ENCODE measurements around the gene RAN.
"Not testable (repeated sequence)": the region's sequence is repeated elsewhere in the genome, so short reads cannot be mapped to it uniquely, and the experiment has no call there.

The RAN gene

DNA sequence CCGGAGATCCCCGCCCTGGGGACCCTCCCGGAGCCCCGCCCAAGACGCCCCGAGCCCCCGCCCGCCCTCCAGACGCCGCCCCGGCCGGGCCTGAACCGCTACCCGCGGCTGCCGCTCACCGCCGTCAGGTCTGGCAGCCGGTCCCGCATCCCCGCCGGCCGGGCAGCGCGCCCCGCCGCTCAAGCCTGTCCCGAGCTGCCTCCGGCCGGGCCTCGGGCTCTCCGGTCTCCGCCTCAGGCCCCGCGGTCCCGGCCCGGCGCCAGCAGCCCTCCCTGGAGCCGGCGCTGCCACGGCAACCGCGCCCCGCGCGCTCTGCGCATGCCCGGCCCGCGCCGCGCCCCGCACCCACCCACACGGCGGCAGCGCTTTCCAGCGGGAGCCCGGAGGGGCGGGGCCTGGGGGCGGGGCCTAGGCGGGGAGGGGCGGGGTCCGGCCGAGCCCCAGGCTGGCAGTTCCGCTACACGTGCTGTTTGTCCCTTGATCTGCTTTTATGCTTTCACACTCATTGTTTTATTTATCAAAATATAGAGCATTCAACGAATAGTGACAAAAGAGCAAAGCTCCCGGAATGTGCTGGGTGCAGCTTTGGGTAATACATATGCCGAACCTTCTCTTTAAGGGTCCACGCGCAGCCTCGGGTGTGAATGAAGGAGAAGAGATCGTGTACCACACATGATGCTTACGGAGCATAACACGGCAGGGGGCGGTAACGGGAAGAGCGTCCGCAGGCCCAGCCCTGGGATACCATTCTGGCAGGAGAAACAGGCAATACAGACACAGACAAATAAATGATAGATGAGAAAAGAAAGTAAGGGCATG lies 32.7 kb upstream of the RAN start, which contains the start of gene STX2:
TSS of gene STX2 (minus strand) at position 300 of the 819 bp plus-strand sequence. CDS start at position 149, 151 bp downstream.
- DNase-seq (ENCODE audit: low read depth) = peak; percentile 74
- TF ChIP-seq, protein P1, sequence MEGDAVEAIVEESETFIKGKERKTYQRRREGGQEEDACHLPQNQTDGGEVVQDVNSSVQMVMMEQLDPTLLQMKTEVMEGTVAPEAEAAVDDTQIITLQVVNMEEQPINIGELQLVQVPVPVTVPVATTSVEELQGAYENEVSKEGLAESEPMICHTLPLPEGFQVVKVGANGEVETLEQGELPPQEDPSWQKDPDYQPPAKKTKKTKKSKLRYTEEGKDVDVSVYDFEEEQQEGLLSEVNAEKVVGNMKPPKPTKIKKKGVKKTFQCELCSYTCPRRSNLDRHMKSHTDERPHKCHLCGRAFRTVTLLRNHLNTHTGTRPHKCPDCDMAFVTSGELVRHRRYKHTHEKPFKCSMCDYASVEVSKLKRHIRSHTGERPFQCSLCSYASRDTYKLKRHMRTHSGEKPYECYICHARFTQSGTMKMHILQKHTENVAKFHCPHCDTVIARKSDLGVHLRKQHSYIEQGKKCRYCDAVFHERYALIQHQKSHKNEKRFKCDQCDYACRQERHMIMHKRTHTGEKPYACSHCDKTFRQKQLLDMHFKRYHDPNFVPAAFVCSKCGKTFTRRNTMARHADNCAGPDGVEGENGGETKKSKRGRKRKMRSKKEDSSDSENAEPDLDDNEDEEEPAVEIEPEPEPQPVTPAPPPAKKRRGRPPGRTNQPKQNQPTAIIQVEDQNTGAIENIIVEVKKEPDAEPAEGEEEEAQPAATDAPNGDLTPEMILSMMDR (conservative IDR thresholded peaks at IDR 0.05; ENCODE audit: low read length) = peak; percentile 45
- peak within 1 kb of the TSS; percentile 84 for H3K4me3 ChIP-seq (ENCODE audit: low read length)

DNA sequence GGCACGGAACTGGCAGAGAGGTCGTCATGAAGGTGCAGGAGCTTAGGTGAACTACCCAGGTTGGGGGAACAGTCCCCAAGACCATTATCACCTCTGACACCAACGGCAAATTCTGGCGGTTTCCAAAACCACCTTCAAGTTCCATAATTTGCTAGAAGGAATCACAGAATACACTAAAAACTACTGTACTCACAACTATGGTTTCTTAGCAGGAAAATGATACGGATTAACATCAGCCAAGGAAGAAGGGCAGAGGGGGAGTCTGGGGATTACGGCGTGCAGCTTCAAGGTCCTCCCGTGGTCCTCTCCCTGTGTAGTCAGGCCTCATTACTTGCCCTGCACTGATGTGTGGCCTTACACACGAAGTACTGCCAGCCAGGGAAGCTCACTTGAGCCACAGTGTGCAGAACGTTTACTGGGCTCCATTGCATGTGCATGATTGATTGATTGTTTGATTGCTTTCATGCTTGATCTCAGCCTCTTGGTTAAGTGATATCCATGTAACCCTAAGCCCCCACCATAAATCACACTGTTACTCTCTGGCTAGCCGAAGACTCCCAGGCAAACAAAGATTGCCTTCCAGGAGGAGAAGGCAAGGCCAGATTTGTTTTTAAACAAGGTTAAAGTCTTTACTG lies 32.0 kb upstream of the RAN start:
- no peak for DNase-seq (ENCODE audit: low read depth)
- H3K4me3 ChIP-seq (ENCODE audit: low read length) = peak overlapping the region; percentile 58
- TF ChIP-seq, protein P1 (conservative IDR thresholded peaks at IDR 0.05; ENCODE audit: low read length) = no peak

DNA sequence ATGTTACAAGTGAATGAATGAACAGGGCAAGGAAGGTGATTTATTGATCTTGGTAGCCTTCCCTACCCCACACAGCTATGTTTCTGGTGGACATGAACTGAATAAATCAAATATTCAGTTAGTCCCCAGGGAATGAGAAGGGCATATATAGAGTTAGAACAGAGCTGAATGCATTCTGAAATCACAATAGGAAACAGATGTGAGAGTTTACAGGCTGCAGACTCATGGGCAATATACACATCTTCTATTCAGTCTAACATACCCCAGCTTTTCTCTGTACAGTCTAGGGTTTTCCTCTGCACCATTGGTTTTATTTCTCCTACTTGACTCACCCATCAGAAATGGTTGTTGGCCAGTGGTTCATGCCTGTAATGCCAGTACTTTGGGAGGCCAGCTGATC lies 25.5 kb upstream of the RAN start:
- TF ChIP-seq, protein P1 (conservative IDR thresholded peaks at IDR 0.05; ENCODE audit: low read length) = no peak
- DNase-seq (ENCODE audit: low read depth) = peak; percentile 93
- H3K4me3 ChIP-seq (ENCODE audit: low read length) = no peak overlapping the region

DNA sequence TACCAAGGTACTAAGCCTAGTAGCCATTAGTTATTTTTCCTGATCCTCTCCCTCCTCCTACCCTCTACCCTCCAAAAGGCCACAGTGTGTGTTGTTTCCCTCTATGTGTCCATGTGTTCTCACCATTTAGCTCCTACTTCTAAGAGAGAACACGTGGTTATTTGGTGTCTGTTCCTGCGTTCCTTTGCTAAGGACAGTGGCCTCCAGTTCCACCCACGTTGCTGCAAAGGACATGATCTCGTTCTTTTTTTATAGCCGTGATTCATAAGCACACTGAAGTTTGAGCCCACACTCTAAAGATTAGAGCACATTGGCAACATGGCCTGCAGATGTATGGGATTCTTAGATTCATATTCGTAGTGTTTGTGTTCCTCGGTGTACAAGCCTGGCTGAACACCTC lies 24.8 kb upstream of the RAN start:
- DNase-seq (ENCODE audit: low read depth) = peak; percentile 72
- H3K4me3 ChIP-seq (ENCODE audit: low read length) = no peak overlapping the region
- TF ChIP-seq, protein P1 (conservative IDR thresholded peaks at IDR 0.05; ENCODE audit: low read length) = no peak

DNA sequence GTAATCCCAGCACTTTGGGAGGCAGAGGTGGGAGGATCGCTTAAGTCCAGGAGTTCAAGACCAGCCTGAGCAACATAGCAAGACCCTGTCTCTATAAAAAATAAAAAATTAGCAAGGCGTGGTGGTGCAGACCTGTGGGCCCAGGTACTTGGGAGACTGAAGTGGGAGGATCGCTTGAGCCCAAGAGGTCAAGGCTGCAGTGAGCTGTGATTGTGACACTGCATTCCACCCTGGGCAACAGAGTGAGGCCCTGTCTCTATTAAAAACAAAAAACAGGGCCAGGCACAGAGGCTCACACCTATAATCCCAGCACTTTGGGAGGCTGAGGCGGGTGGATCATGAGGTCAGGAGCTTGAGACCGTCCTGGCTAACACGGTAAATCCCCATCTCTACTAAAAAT lies 23.8 kb upstream of the RAN start:
- not testable (repeated sequence) for H3K4me3 ChIP-seq (ENCODE audit: low read length); DNase-seq (ENCODE audit: low read depth)

DNA sequence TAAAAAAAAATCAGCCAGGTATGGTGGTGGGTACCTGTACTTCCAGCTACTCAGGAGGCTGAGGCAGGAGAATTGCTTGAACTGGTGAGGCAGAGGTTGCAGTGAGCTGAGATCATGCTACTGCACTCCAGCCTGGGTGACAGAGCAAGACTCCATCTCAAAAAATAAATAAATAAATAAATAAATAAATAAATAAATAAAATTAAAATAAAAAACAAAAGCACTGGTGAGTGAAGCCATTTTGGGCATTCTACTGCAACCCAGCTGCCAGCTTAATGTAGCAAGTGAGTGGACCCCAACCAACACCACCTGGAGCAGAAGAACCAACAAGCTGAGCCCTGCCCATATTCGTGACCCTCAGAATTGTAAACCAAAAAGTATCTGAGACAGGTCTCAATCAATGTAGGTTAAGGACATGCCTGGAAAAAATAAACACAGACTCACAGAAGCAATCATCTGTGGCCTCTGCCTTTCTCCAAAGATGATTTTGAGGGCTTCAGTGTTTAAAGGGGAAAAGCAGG lies 23.0 kb upstream of the RAN start:
- not testable (repeated sequence) for H3K4me3 ChIP-seq (ENCODE audit: low read length); DNase-seq (ENCODE audit: low read depth)

DNA sequence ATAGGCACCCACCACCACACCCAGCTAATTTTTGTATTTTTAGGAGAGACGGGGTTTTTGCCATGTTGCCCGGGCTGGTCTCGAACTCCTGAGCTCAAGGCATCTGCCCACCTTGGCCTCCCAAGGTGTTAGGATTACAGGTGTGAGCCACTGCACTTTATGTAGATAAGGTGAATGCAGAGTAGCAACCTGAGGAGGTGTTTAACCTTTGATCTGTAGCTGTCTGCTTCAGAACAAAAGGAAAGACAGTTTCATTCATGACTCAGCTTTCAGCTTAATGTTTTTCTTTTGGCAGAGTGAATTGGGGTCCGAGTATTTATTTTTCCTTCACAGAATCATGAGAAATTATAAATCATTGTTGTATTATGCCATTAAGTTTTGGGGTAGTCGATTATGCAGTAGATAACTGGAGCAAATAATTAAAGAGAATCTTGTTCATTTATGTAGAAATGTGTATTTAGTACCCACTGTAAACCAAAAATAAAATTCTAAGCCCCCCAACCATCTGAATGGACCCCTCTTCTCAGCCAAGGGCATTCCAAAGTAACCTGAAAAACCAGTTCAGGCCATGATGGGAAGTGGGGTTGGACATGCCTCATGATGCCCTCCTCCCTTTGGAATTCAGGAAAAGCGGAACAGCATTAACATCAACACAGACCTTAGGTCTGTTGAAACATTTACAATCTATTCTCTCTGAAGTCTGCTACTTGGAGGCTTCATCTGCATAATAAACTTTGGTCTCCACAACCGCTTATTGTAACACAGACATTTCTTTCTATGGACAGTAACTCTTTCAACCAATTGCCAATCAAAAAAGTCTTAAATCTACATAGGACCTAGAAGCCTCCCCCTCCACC lies 22.1 kb upstream of the RAN start:
- H3K4me3 ChIP-seq (ENCODE audit: low read length) = no peak overlapping the region

More for the DNA sequence above, 22.1 kb upstream of the RAN start:
- peak; percentile 35 for DNase-seq (ENCODE audit: low read depth)
- TF ChIP-seq, protein P1 (conservative IDR thresholded peaks at IDR 0.05; ENCODE audit: low read length) = no peak
